Right cardiac atrium (tissue), 5 donors: Measurements from ENCODE around the gene FNDC3B. TPM values are rescaled to one million over a fixed set of nuclear protein-coding genes. Genes with fewer than 3 reads are reported as not detected.
A peak's percentile ranks its signal among the peaks of the same experiment; 100 is the strongest.
"Not testable (repeated sequence)": the region's sequence is repeated elsewhere in the genome, so short reads cannot be mapped to it uniquely, and the experiment has no call there.

Experiments used
- ATAC-seq, 2 donors: fragments of 200-7000 bp; cut with Tn5 transposase; one replicate each; pipeline versions ENCODE4 v1.8.0 to v1.9.1; 2020; ENCODE audit warnings: moderate library complexity in 2 of 2, mild to moderate bottlenecking in 1 of 2
- DNase-seq, 3 donors: peaks; one replicate each; pipeline ENCODE4 v3.0.0-alpha.2; 2020
- H3K27ac ChIP-seq: one replicate; pipeline ENCODE4 v1.5.1; 2013; ENCODE audit warnings: mild to moderate bottlenecking, low read length, control low read depth, moderate library complexity
- H3K27me3 ChIP-seq: one replicate; pipeline ENCODE4 v1.6.1; 2013; ENCODE audit not compliant: control insufficient read depth, insufficient read depth
- H3K4me1 ChIP-seq: one replicate; pipeline ENCODE4 v1.6.1; 2013; ENCODE audit warnings: low read length; ENCODE audit not compliant: control insufficient read depth, insufficient read depth
- H3K4me3 ChIP-seq: one replicate; pipeline ENCODE4 v1.5.1; 2013; ENCODE audit warnings: low read length, control low read depth
- H3K9me3 ChIP-seq: one replicate; pipeline ENCODE4 v1.6.1; 2013; ENCODE audit warnings: low read length; ENCODE audit not compliant: control insufficient read depth
- WGBS: extraction: QIAGEN DNeasy Blood & Tissue Kit; methylation state at CpG from one replicate; pipeline ENCODE4 v1.1.7; 2013; 5-methylcytosine and 5-hydroxymethylcytosine counted together
- intact Hi-C, 4 donors: fragments of 100-400 bp; cut with DNase I; formaldehyde crosslinking; loops; one replicate each; pipeline versions ENCODE4 v1.11.0 to v1.14.0; 2022 to 2023
- polyA plus RNA-seq: library from polyadenylated mRNA; stranded (reverse); fragments of 200-250 nt; gene quantifications from one replicate; pipeline ENCODE4 v1.2.3, GENCODE V29; 2013
- total RNA-seq, 4 donors: library from RNA; stranded (reverse); fragmentation: NEBNext Ultra II Directional; extraction: Animal tissue kit (Norgen Biotek cat#: 25700); gene quantifications; one replicate each; pipeline ENCODE4 v1.2.1, GENCODE V29; 2021
- donor health status: healthy with polysubstance abuse.
- donor health status: DM: no; HTN: yes; CAD: no.
- donor health status: DM: no; HTN: no; CAD: no.
- donor health status: DM: no; HTN: yes; CAD: no; lungs with severe emphysema.
- donor health status: DM: yes; HTN: yes; CAD: no.

Gene FNDC3B
- total and polyA plus RNA-seq, 5 donors: 15.8 to 117 (median 83.0) TPM

DNA sequence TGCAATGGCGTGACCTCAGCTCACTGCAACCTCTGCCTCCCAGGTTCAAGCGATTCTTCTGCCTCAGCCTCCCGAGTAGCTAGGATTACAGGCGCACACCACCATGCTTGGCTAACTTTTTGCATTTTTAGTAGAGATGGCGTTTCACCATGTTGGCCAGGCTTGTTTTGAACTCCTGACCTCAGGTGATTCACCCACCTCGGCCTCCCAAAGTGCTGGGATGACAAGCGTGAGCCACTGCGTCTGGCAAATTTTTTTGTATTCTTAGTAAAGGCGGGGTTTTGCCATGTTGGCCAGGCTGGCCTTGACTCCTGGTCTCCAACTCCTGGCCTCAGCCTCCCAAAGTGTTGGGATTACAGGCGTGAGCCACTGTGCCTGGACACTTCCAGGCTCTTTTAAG is 215.9 kb downstream of the FNDC3B start:
- intact Hi-C loops: loop anchor here in 1 of 4 donors (10.0 kb wide), 1 partner anchor 51 kb away; no protein-coding TSS in a partner anchor
- peaks cover 14% of the 10 kb centered on the region for H3K4me1 ChIP-seq
- DNase-seq, ATAC-seq, H3K4me3 ChIP-seq, H3K9me3 ChIP-seq, H3K27me3 ChIP-seq: not testable (repeated sequence)
- H3K27ac ChIP-seq: peak overlapping the region; percentile 53
- 91% methylated on average over 10 of the region's 10 CpGs for WGBS

DNA sequence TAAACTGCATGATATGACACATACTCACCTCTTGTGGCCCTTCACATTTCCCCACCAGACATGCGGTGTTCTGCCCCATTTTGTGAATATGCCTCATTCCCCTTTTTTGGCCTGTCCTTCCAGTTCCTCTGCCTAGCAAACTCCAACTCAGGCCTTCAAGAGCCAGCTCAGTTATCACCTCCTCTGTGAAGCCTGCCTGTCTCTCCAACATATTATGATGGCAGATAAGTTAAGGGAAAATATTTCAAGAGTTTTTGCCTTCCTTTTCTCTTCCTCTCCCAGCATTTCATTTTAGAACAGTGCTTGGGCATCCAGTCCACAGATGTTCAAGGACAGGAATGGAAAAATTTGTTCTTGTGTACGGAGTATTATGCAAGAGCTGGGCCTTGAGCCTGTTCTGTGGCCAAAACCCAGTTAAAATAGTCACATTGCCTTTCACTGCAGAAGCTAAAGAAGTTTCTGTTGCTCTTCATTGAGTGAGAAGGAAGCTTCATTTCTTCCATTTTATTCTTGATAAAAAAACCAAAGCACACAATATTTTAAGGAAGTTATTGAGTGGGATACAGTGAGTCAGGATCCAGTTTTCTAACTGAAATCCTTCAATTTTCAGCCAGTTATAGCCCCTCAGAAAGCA is 216.8 kb downstream of the FNDC3B start:
- Histone ChIP-seq H3K27me3 (no peaks in the 10 kb centered on the region), H3K9me3 (no peaks in the 10 kb centered on the region), H3K4me1 (peaks cover 18% of the 10 kb centered on the region), H3K27ac (peak overlapping the region; percentile 53), H3K4me3 (no peak overlapping the region)
- intact Hi-C loops: loop anchor here in 1 of 4 donors (10.0 kb wide), 1 partner anchor 51 kb away; no protein-coding TSS in a partner anchor
- peak in 2 of 3 donors; percentile 48 to 74 for DNase-seq
- WGBS: 50% methylated on average over 2 of the region's 2 CpGs
- peak; percentile 83 to 84 for ATAC-seq

DNA sequence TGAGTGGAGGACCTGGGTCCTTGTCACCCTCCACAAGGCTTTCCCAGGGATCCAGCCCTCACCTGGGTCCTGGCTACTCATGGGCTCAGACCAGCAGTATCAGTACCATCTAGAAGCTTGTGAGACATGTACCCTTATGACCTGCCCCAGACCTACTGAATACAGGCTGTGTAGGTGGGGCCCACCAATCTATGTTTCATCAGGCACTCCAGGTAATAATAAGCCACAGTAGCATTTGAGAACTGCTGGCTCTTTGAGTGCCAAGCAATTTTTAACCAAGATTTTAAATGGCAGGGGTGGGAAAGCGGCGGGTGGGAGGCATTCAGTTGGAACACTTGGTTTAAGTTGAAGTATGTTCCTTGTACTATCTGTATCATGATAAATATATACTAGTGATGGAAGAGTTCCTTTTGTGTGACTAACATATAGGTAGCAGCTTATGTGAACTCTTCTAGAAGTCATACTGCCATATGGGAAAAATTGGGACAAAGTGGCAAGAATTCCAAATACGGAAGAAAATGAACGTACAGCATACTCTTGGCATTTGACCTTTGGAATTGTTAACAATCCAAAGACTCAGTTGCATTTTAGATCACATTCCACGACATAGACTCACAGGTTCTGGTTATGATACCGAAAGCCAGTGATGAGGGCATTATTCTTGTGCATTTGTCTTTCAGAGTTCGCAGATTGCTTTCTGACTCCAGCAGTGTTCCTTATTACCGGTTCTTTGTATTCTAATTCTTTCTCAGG is 218.4 kb downstream of the FNDC3B start:
- no peaks in the 10 kb centered on the region for H3K27me3 ChIP-seq
- ATAC-seq (peak in 1 of 2 donors; percentile 4), DNase-seq (no peak)
- no peak overlapping the region for H3K4me3 ChIP-seq
- 91% methylated on average over 8 of the region's 8 CpGs for WGBS
- H3K9me3 ChIP-seq: no peaks in the 10 kb centered on the region
- H3K4me1 ChIP-seq: peaks cover 21% of the 10 kb centered on the region
- intact Hi-C loops: loop anchor here in 1 of 4 donors (10.0 kb wide), 1 partner anchor 53 kb away; no protein-coding TSS in a partner anchor
- H3K27ac ChIP-seq: peak overlapping the region; percentile 11

- Histone ChIP-seq H3K27me3 (no peaks in the 10 kb centered on the region), H3K9me3 (no peaks in the 10 kb centered on the region), H3K4me3 (no peak overlapping the region), H3K4me1 (peaks cover 19% of the 10 kb centered on the region), H3K27ac (peak overlapping the region; percentile 92)
- no peak for DNase-seq
- intact Hi-C loops: loop anchor here in 1 of 4 donors (10.0 kb wide), 1 partner anchor 54 kb away; no protein-coding TSS in a partner anchor
- peak; percentile 45 to 60 for ATAC-seq
- 28% methylated on average over 3 of the region's 3 CpGs for WGBS
These were observed 219.2 kb downstream of the FNDC3B start for GRCh38 chr3:172258624-172259023.

DNA sequence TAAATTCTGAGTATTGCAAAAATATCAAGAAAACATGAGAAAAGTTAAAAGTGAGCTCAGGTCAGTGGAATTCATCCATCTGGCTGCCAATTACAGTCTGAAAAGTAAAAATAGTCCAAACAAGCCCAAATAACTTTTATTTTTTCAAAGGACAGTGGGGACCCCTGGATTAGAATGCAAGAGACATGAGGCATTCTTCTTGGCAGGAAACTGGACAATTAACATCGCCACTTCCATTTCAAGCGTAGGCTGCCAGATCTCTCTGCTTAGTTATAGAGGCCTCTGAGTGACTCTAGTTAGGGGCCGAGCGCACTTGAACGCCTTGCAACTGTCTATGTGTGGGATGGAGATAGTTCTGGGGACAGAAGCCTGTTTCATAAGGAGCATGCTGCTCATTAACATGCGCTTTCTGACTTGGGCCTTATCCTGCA is 219.7 kb downstream of the FNDC3B start:
- intact Hi-C loops: loop anchor here in 1 of 4 donors (10.0 kb wide), 1 partner anchor 54 kb away; no protein-coding TSS in a partner anchor
- Histone ChIP-seq H3K27ac (peak overlapping the region; percentile 98), H3K4me3 (no peak overlapping the region), H3K27me3 (no peaks in the 10 kb centered on the region), H3K9me3 (no peaks in the 10 kb centered on the region), H3K4me1 (peaks cover 19% of the 10 kb centered on the region)
- DNase-seq: peak in 1 of 3 donors; percentile 69
- 32% methylated on average over 6 of the region's 6 CpGs for WGBS
- ATAC-seq: peak; percentile 45 to 67

DNA sequence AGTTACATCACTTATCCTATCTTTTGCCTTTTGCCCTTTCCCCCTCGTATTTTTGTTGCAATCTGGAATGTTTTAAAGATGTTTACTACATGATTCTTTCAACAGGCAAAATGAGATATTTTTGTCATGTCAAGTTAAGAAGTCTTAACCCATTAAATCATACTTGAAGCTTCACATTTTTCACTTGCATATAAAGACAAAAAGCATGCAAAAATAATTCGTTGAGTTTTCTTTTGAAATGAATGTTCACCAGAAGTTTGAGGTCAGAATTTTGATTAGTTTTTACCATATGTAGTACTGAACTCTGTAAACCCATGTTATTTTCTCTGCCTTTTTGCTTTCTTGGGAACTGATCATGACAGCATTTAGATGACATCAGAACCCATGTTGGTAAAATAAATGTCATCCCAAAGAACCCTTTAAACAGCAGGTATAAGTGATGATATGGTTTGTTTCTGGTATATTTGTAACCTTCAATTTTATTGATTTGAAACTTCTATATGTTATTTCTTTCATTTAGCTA is 220.4 kb downstream of the FNDC3B start:
- intact Hi-C loops: loop anchor here in 1 of 4 donors (10.0 kb wide), 1 partner anchor 55 kb away; no protein-coding TSS in a partner anchor
- peaks cover 18% of the 10 kb centered on the region for H3K4me1 ChIP-seq
- no peak overlapping the region for H3K27ac ChIP-seq
- H3K27me3 ChIP-seq: no peaks in the 10 kb centered on the region
- ATAC-seq: no peak
- 43% methylated on average over 2 of the region's 2 CpGs for WGBS
- no peaks in the 10 kb centered on the region for H3K9me3 ChIP-seq
- no peak overlapping the region for H3K4me3 ChIP-seq
- DNase-seq: no peak

GRCh38 chr3:172260381-172260780 is 221.0 kb downstream of the FNDC3B start:
- H3K4me1 ChIP-seq: peaks cover 18% of the 10 kb centered on the region
- H3K4me3 ChIP-seq: no peak overlapping the region
- no peaks in the 10 kb centered on the region for H3K9me3 ChIP-seq
- DNase-seq: no peak
- peak in 1 of 2 donors; percentile 17 for ATAC-seq
- intact Hi-C loops: no loop called here
- no peaks in the 10 kb centered on the region for H3K27me3 ChIP-seq
- peak overlapping the region; percentile 90 for H3K27ac ChIP-seq
- WGBS: 58% methylated on average over 2 of the region's 2 CpGs

- H3K27me3 ChIP-seq: no peaks in the 10 kb centered on the region
- no peak for ATAC-seq
- H3K4me1 ChIP-seq: peaks cover 13% of the 10 kb centered on the region
- no peak for DNase-seq
- H3K27ac ChIP-seq: peak overlapping the region; percentile 90
- no peaks in the 10 kb centered on the region for H3K9me3 ChIP-seq
- H3K4me3 ChIP-seq: no peak overlapping the region
- WGBS: 76% methylated on average over 5 of the region's 5 CpGs
- intact Hi-C loops: no loop called here
These were observed 221.7 kb downstream of the FNDC3B start for GRCh38 chr3:172261054-172261453.

- Histone ChIP-seq H3K4me3 (no peak overlapping the region), H3K27me3 (no peaks in the 10 kb centered on the region), H3K9me3 (no peaks in the 10 kb centered on the region), H3K27ac (no peak overlapping the region), H3K4me1 (peaks cover 12% of the 10 kb centered on the region)
- ATAC-seq (no peak), DNase-seq (no peak)
- intact Hi-C loops: no loop called here
- 62% methylated on average over 1 of the region's 1 CpG for WGBS
These were observed 223.7 kb downstream of the FNDC3B start for GRCh38 chr3:172262991-172263608.

DNA sequence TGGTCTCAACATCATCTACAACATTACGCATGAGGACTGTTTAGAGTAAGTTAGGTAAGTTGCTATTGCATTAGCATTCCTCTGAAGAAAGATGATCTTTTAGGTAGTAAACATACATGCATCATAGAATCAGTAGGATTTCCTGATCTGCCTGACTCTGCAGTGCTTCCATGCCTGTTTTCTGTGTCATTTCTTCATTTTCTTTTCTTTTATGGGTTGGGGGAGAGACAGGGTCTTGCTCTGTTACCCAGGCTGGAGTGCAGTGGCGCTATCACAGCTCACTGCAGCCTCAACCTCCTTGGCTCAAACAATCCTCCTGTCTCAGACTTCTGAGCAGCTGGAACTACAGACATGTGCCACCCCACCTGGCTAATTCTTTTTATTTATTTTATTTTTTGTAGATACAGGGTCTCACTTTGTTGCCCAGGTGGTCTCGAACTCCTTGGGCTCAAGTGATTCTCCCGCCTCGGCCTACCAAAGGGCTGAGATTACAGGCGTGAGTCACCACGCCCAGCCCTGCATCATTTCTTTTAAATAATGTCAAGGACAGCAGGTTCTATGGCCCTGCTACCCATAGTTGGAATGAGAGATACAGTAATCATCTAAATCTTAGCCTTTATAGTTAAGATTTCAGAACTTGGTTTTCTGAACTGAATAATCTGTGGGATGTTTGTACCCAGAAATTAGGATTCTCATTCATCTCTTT is 224.6 kb downstream of the FNDC3B start:
- H3K27ac ChIP-seq: no peak overlapping the region
- ATAC-seq (no peak), DNase-seq (no peak)
- no peaks in the 10 kb centered on the region for H3K27me3 ChIP-seq
- no peak overlapping the region for H3K4me3 ChIP-seq
- peaks cover 8% of the 10 kb centered on the region for H3K4me1 ChIP-seq
- H3K9me3 ChIP-seq: no peaks in the 10 kb centered on the region
- WGBS: 97% methylated on average over 7 of the region's 7 CpGs
- intact Hi-C loops: no loop called here
